Left ventricle myocardium inferior (tissue), 1 donor: ENCODE results near the gene GEMIN8. TPM values are rescaled to one million over a fixed set of nuclear protein-coding genes. Genes with fewer than 3 reads are reported as not detected.

Experiments
- DNase-seq: peaks from one replicate; pipeline ENCODE4 v3.0.0-alpha.2; 2020
- H3K27ac ChIP-seq: fragments of 200-600 bp; replicated peaks from 2 replicates; pipeline ENCODE4 v1.8.0; 2021
- H3K27me3 ChIP-seq: fragments of 200-600 bp; 2 replicates; pipeline ENCODE4 v1.8.0; 2021; ENCODE audit warnings: low read depth
- H3K36me3 ChIP-seq: fragments of 200-600 bp; 2 replicates; pipeline ENCODE4 v1.8.0; 2021
- H3K4me1 ChIP-seq: fragments of 200-600 bp; 2 replicates; pipeline ENCODE4 v1.8.0; 2021
- H3K4me3 ChIP-seq: fragments of 200-600 bp; 2 replicates; pipeline ENCODE4 v1.8.0; 2021; ENCODE audit warnings: mild to moderate bottlenecking, moderate library complexity
- H3K9me3 ChIP-seq: fragments of 200-600 bp; replicated peaks from 2 replicates; pipeline ENCODE4 v1.8.0; 2021
- intact Hi-C: fragments of 100-400 bp; cut with micrococcal nuclease; formaldehyde crosslinking; loops from one replicate; pipeline ENCODE4 v1.11.0; 2022
- total RNA-seq: library from RNA; stranded (reverse); fragmentation: NEBNext Ultra II Directional; extraction: Animal tissue kit (Norgen Biotek cat#: 25700); gene quantifications from one replicate; pipeline ENCODE4 v1.2.1, GENCODE V29; 2021
- TF ChIP-seq, protein P1 (sequence below): fragments of 200-600 bp; IDR thresholded peaks from 2 replicates; pipeline ENCODE4 v1.8.0; 2021; ENCODE audit warnings: antibody characterized with exemption, mild to moderate bottlenecking, borderline replicate concordance
- donor health status: DM: no; HTN: yes; CAD: no; lungs with severe emphysema.

GEMIN8 gene
- total RNA-seq, 1 donor from 2014 or later: 12.6 TPM

DNA sequence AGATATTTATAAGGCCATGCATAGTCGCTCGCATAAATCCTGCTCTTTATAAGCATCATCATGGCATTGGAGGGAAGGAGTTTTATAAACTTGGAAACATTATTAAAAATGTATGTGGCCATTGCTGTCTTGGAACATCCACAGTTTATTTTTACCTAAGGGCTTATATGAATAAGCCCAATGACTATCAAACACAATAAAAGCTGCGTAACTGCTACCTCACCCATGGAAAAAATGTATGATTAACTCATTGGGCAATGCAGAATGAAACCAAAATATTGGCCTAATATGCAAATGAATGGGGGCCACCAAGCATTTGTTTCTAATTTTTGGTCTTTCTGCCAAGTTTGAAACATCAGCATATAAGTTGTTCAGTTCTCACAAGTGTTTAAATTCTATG, 19.1 kb downstream of the GEMIN8 start:
- Histone ChIP-seq H3K27ac (no peak overlapping the region), H3K36me3 (peaks cover 16% of the 10 kb centered on the region), H3K4me1 (no peaks in the 10 kb centered on the region), H3K4me3 (no peak overlapping the region), H3K27me3 (no peaks in the 10 kb centered on the region), H3K9me3 (no peaks in the 10 kb centered on the region)
- intact Hi-C loops: no loop called here
- DNase-seq: no peak
- TF ChIP-seq, protein P1, sequence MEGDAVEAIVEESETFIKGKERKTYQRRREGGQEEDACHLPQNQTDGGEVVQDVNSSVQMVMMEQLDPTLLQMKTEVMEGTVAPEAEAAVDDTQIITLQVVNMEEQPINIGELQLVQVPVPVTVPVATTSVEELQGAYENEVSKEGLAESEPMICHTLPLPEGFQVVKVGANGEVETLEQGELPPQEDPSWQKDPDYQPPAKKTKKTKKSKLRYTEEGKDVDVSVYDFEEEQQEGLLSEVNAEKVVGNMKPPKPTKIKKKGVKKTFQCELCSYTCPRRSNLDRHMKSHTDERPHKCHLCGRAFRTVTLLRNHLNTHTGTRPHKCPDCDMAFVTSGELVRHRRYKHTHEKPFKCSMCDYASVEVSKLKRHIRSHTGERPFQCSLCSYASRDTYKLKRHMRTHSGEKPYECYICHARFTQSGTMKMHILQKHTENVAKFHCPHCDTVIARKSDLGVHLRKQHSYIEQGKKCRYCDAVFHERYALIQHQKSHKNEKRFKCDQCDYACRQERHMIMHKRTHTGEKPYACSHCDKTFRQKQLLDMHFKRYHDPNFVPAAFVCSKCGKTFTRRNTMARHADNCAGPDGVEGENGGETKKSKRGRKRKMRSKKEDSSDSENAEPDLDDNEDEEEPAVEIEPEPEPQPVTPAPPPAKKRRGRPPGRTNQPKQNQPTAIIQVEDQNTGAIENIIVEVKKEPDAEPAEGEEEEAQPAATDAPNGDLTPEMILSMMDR: no peak

DNA sequence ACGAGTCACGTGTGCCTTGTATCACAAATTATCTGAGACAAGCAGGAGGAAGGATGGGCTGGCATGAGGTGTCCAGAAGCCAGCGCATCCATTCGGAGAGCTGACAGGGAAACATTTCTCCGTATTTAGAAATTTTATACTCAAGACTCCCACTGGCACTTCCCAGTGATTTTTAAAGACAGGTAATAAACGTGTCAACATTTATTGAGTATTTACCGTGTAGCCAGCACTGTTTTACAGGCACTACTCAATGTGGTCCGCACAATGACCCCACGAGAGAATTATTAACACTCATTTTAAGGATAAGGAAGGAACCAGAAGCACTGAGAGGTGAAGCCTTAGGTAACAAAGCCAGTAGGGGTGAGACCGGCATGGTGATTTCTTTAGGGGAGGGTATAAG, 23.2 kb downstream of the GEMIN8 start:
- TF ChIP-seq, protein P1: no peak
- Histone ChIP-seq H3K4me1 (no peaks in the 10 kb centered on the region), H3K36me3 (peaks cover 16% of the 10 kb centered on the region), H3K9me3 (no peaks in the 10 kb centered on the region), H3K27me3 (no peaks in the 10 kb centered on the region), H3K27ac (no peak overlapping the region), H3K4me3 (no peak overlapping the region)
- intact Hi-C loops: no loop called here
- no peak for DNase-seq

DNA sequence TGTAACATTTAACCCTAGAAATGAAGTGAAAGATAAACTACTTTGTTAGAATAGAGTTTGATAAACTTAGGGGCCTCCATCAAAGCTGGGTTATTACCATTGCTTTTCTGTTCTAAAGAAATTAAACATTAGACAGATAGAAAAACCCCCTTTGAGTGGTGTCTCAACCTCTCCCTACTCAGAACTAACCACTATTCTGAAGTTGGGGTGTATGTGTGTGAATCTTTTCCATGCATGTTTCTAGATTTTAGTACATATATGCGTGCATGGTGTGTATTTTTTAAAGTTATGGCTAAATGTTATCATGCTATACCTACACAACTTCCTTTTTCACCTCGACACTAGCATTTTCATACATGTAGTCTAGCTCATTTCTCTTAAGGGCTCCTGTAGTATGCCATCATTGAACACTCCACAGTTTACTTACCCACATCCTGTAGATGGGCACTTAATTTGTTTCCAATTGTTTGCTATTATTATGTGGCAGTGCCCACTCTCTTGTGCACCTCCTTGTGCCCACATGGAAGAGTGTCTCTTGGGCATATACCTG, 25.7 kb downstream of the GEMIN8 start:
- Histone ChIP-seq H3K4me3 (no peak overlapping the region), H3K27me3 (no peaks in the 10 kb centered on the region), H3K27ac (no peak overlapping the region), H3K9me3 (no peaks in the 10 kb centered on the region), H3K36me3 (peaks cover 12% of the 10 kb centered on the region), H3K4me1 (no peaks in the 10 kb centered on the region)
- TF ChIP-seq, protein P1: no peak
- no peak for DNase-seq
- intact Hi-C loops: no loop called here

DNA sequence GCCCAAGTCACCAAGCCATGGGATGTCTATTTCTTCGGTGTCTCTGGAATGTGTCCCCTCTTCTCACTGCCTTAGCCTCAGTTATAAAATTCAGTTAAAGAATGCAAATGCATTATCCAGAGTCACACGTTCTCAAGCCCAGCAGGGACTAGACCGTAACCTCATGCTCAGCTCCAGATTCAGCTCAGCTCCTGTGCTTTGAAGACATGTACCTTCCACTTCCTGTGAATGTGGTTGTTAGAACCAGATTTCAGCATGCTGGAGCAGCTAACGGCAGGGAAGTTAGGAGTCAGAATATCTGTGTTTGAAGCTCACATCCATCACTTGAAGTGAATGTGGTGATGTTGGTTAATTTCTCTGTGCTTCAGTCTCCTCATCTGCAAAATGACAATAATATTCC, 26.7 kb downstream of the GEMIN8 start:
- no peak overlapping the region for H3K4me3 ChIP-seq
- H3K27ac ChIP-seq: no peak overlapping the region
- no peaks in the 10 kb centered on the region for H3K27me3 ChIP-seq
- no peak for DNase-seq
- TF ChIP-seq, protein P1: no peak
- H3K4me1 ChIP-seq: no peaks in the 10 kb centered on the region
- peaks cover 7% of the 10 kb centered on the region for H3K36me3 ChIP-seq
- intact Hi-C loops: no loop called here
- H3K9me3 ChIP-seq: no peaks in the 10 kb centered on the region

DNA sequence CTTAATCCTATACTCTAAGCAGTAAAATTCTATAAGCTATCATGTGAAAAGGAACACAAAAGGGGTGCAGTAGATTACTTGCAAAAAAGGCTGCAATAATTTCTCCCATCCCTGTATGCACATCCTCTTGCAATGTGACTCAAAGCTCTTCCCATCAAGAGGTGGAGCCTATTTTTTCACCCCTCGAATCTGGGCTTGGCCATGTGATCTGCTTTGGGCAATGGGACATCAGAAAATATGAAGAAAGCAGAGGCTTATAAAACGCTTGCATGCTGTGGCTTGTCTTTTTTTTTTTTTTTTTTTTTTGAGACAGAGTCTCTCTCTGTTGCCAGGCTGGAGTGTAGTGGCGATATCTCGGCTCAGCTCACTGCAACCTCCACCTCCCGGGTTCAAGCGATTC, 33.0 kb downstream of the GEMIN8 start:
- Histone ChIP-seq H3K4me1 (no peaks in the 10 kb centered on the region), H3K27ac (no peak overlapping the region), H3K36me3 (no peaks in the 10 kb centered on the region), H3K9me3 (no peaks in the 10 kb centered on the region), H3K4me3 (no peak overlapping the region), H3K27me3 (no peaks in the 10 kb centered on the region)
- intact Hi-C loops: no loop called here
- TF ChIP-seq, protein P1: no peak
- no peak for DNase-seq
